Duodenal mucosa (tissue), 2 donors: ENCODE data around the gene MCF2L.
"Not testable (repeated sequence)": the region's sequence is repeated elsewhere in the genome, so short reads cannot be mapped to it uniquely, and the experiment has no call there.

Source experiments
- H3K27ac ChIP-seq: one replicate; pipeline ENCODE4 v1.7.0; 2013; ENCODE audit warnings: low read depth, low read length
- H3K27me3 ChIP-seq, 2 donors: one replicate each; pipeline ENCODE4 v1.7.0; 2013; ENCODE audit warnings: low read length in 2 of 2, control low read depth in 1 of 2; ENCODE audit not compliant: insufficient read depth in 2 of 2, control insufficient read depth in 1 of 2
- H3K36me3 ChIP-seq, 2 donors: one replicate each; pipeline ENCODE4 v1.7.0; 2013; ENCODE audit warnings: low read length in 2 of 2, control low read depth in 1 of 2; ENCODE audit not compliant: insufficient read depth in 2 of 2, control insufficient read depth in 1 of 2
- H3K4me1 ChIP-seq, 2 donors: one replicate each; pipeline ENCODE4 v1.7.0; 2013; ENCODE audit warnings: low read length in 2 of 2, control low read depth in 1 of 2; ENCODE audit not compliant: insufficient read depth in 2 of 2, control insufficient read depth in 1 of 2
- H3K4me3 ChIP-seq, 2 donors: one replicate each; pipeline ENCODE4 v1.7.0; 2013; ENCODE audit warnings: low read length in 2 of 2, low read depth in 1 of 2
- H3K9ac ChIP-seq, 2 donors: one replicate each; pipeline ENCODE4 v1.7.0; 2013; ENCODE audit warnings: low read length in 2 of 2, low read depth in 1 of 2
- H3K9me3 ChIP-seq, 2 donors: one replicate each; pipeline ENCODE4 v1.7.0; 2013; ENCODE audit warnings: low read length in 2 of 2, control low read depth in 1 of 2; ENCODE audit not compliant: control insufficient read depth in 1 of 2

Gene MCF2L

GRCh38 chr13:113097651-113098050 is 128.6 kb downstream of the MCF2L start:
- Histone ChIP-seq H3K4me1 (no peaks in the 10 kb centered on the region), H3K36me3 (no peaks in the 10 kb centered on the region), H3K27me3 (no peaks in the 10 kb centered on the region), H3K9ac (no peak overlapping the region), H3K4me3 (no peak overlapping the region), H3K9me3 (no peaks in the 10 kb centered on the region), H3K27ac (no peak overlapping the region)

GRCh38 chr13:113098162-113098732 is 129.2 kb downstream of the MCF2L start:
- Histone ChIP-seq H3K4me3 (no peak overlapping the region), H3K4me1 (no peaks in the 10 kb centered on the region), H3K9ac (no peak overlapping the region), H3K27ac (no peak overlapping the region), H3K9me3 (no peaks in the 10 kb centered on the region), H3K27me3 (no peaks in the 10 kb centered on the region), H3K36me3 (no peaks in the 10 kb centered on the region)

GRCh38 chr13:113099142-113099541 is 130.1 kb downstream of the MCF2L start:
- Histone ChIP-seq H3K9ac (no peak overlapping the region), H3K4me1 (no peaks in the 10 kb centered on the region), H3K9me3 (no peaks in the 10 kb centered on the region), H3K27ac (no peak overlapping the region), H3K4me3 (no peak overlapping the region), H3K36me3 (no peaks in the 10 kb centered on the region), H3K27me3 (no peaks in the 10 kb centered on the region)

- H3K9ac ChIP-seq, H3K27ac ChIP-seq, H3K4me1 ChIP-seq, H3K27me3 ChIP-seq, H3K36me3 ChIP-seq, H3K4me3 ChIP-seq, H3K9me3 ChIP-seq: not testable (repeated sequence)
Observed at GRCh38 chr13:113102302-113102701, 133.3 kb downstream of the MCF2L start.

- H3K4me3 ChIP-seq = no peak overlapping the region
- H3K27ac ChIP-seq = no peak overlapping the region
- H3K36me3 ChIP-seq = no peaks in the 10 kb centered on the region
- no peak overlapping the region for H3K9ac ChIP-seq
- H3K27me3 ChIP-seq = no peaks in the 10 kb centered on the region
- H3K9me3 ChIP-seq = no peaks in the 10 kb centered on the region
- peaks cover 4 to 10% of the 10 kb centered on the region in 2 donors for H3K4me1 ChIP-seq
Observed at GRCh38 chr13:113102727-113103126, 133.7 kb downstream of the MCF2L start.

- Histone ChIP-seq H3K9ac (no peak overlapping the region), H3K4me3 (no peak overlapping the region), H3K27me3 (no peaks in the 10 kb centered on the region), H3K36me3 (no peaks in the 10 kb centered on the region), H3K9me3 (no peaks in the 10 kb centered on the region), H3K4me1 (peaks cover 4 to 10% of the 10 kb centered on the region in 2 donors), H3K27ac (no peak overlapping the region)
Observed at GRCh38 chr13:113103646-113104045, 134.6 kb downstream of the MCF2L start.

GRCh38 chr13:113105032-113105920 is 136.3 kb downstream of the MCF2L start, which contains the start of gene F7:
Gene F7, plus strand, starts transcription at chr13:113105791. Its CDS starts 51 bp downstream, at chr13:113105842.
- no peaks in the 10 kb centered on the region for H3K9me3 ChIP-seq
- H3K27me3 ChIP-seq = peaks cover 0 to 9% of the 10 kb centered on the region in 2 donors
- peaks cover 4 to 10% of the 10 kb centered on the region in 2 donors for H3K4me1 ChIP-seq
- no peak within 1 kb of the TSS for H3K4me3 ChIP-seq
- no peaks in the 10 kb centered on the region for H3K36me3 ChIP-seq
- H3K27ac ChIP-seq = no peak within 1 kb of the TSS
- no peak within 1 kb of the TSS for H3K9ac ChIP-seq

GRCh38 chr13:113105921-113106452 is 137.0 kb downstream of the MCF2L start:
- Histone ChIP-seq H3K4me1 (peaks cover 4 to 10% of the 10 kb centered on the region in 2 donors), H3K27ac (no peak overlapping the region), H3K36me3 (no peaks in the 10 kb centered on the region), H3K9me3 (no peaks in the 10 kb centered on the region), H3K4me3 (no peak overlapping the region), H3K27me3 (peaks cover 6 to 15% of the 10 kb centered on the region in 2 donors), H3K9ac (no peak overlapping the region)

GRCh38 chr13:113106711-113107351 is 137.8 kb downstream of the MCF2L start:
- Histone ChIP-seq H3K9ac (no peak overlapping the region), H3K4me1 (peaks cover 4 to 10% of the 10 kb centered on the region in 2 donors), H3K27ac (no peak overlapping the region), H3K9me3 (no peaks in the 10 kb centered on the region), H3K27me3 (peaks cover 8 to 19% of the 10 kb centered on the region in 2 donors), H3K4me3 (no peak overlapping the region), H3K36me3 (no peaks in the 10 kb centered on the region)

- H3K27me3 ChIP-seq = peaks cover 12 to 24% of the 10 kb centered on the region in 2 donors
- H3K4me1 ChIP-seq, H3K27ac ChIP-seq, H3K4me3 ChIP-seq, H3K9ac ChIP-seq, H3K36me3 ChIP-seq, H3K9me3 ChIP-seq: not testable (repeated sequence)
Observed at GRCh38 chr13:113108521-113108920, 139.5 kb downstream of the MCF2L start.
